ENCODE results near the gene MRPL4.
"Not testable (repeated sequence)": the region's sequence is repeated elsewhere in the genome, so short reads cannot be mapped to it uniquely, and the experiment has no call there.

Gene MRPL4

GRCh38 chr19:10223488-10224213, 28.4 kb upstream of the MRPL4 start:
- no peak for DNase-seq
- TF ChIP-seq POLR2A (IDR thresholded peaks at IDR 0.05; ENCODE audit: low read length) (no peak), GATA1 (IDR thresholded peaks at IDR 0.05; ENCODE audit: low read depth, low read length) (no peak)

- no peak for TF ChIP-seq GATA1 (IDR thresholded peaks at IDR 0.05; ENCODE audit: low read depth, low read length)
- no peak for DNase-seq
These were observed 27.7 kb upstream of the MRPL4 start for GRCh38 chr19:10224337-10224736.

GRCh38 chr19:10226021-10226375, 26.0 kb upstream of the MRPL4 start:
- DNase-seq, result no peak

GRCh38 chr19:10226376-10227025, 25.5 kb upstream of the MRPL4 start:
- no peak for DNase-seq
- no peak for TF ChIP-seq POLR2A (IDR thresholded peaks at IDR 0.05; ENCODE audit: low read length)

More at GRCh38 chr19:10226021-10226375, 26.0 kb upstream of the MRPL4 start:
- TF ChIP-seq POLR2A (IDR thresholded peaks at IDR 0.05; ENCODE audit: low read length) (no peak), GATA1 (IDR thresholded peaks at IDR 0.05; ENCODE audit: low read depth, low read length) (no peak)

- TF ChIP-seq POLR2A (IDR thresholded peaks at IDR 0.05; ENCODE audit: low read length) (no peak), GATA1 (IDR thresholded peaks at IDR 0.05; ENCODE audit: low read depth, low read length) (no peak)
- DNase-seq, result peak in 1 of 2 experiments; percentile 18
These were observed 24.7 kb upstream of the MRPL4 start for GRCh38 chr19:10227026-10227971.

GRCh38 chr19:10228393-10228792, 23.6 kb upstream of the MRPL4 start:
- no peak for DNase-seq
- TF ChIP-seq GATA1 (IDR thresholded peaks at IDR 0.05; ENCODE audit: low read depth, low read length) (no peak), POLR2A (IDR thresholded peaks at IDR 0.05; ENCODE audit: low read length) (no peak)

GRCh38 chr19:10228920-10229319, 23.1 kb upstream of the MRPL4 start:
- peak; percentile 34 to 46 for DNase-seq
- no peak for TF ChIP-seq GATA1 (IDR thresholded peaks at IDR 0.05; ENCODE audit: low read depth, low read length)
- no peak for TF ChIP-seq POLR2A (IDR thresholded peaks at IDR 0.05; ENCODE audit: low read length)

GRCh38 chr19:10230173-10230860, 21.7 kb upstream of the MRPL4 start:
- DNase-seq, result peak in 1 of 2 experiments; percentile 34
- TF ChIP-seq POLR2A (IDR thresholded peaks at IDR 0.05; ENCODE audit: low read length) (no peak), GATA1 (IDR thresholded peaks at IDR 0.05; ENCODE audit: low read depth, low read length) (no peak)

GRCh38 chr19:10230861-10231611, 21.0 kb upstream of the MRPL4 start, which contains the start of gene S1PR2:
Gene S1PR2 (minus strand): TSS chr19:10231331. CDS start chr19:10224905, 6,426 bp downstream.
- DNase-seq, result peak; percentile 59 to 65
- TF ChIP-seq GATA1 (IDR thresholded peaks at IDR 0.05; ENCODE audit: low read depth, low read length), result no peak
- no peak for TF ChIP-seq POLR2A (IDR thresholded peaks at IDR 0.05; ENCODE audit: low read length)

- TF ChIP-seq GATA1 (IDR thresholded peaks at IDR 0.05; ENCODE audit: low read depth, low read length) (no peak), POLR2A (IDR thresholded peaks at IDR 0.05; ENCODE audit: low read length) (no peak)
- no peak for DNase-seq
These were observed 20.3 kb upstream of the MRPL4 start for GRCh38 chr19:10231612-10232228.

GRCh38 chr19:10233946-10234345, 18.1 kb upstream of the MRPL4 start:
- no peak for TF ChIP-seq GATA1 (IDR thresholded peaks at IDR 0.05; ENCODE audit: low read depth, low read length)
- no peak for TF ChIP-seq POLR2A (IDR thresholded peaks at IDR 0.05; ENCODE audit: low read length)
- DNase-seq, result no peak

- no peak for TF ChIP-seq POLR2A (IDR thresholded peaks at IDR 0.05; ENCODE audit: low read length)
- no peak for TF ChIP-seq GATA1 (IDR thresholded peaks at IDR 0.05; ENCODE audit: low read depth, low read length)
- no peak for DNase-seq
These were observed 17.0 kb upstream of the MRPL4 start for GRCh38 chr19:10235003-10235402.

GRCh38 chr19:10235409-10235808, 16.6 kb upstream of the MRPL4 start:
- not testable (repeated sequence) for DNase-seq
